Subcutaneous abdominal adipose tissue (tissue), 5 donors: ENCODE results near the gene CES2.
"Not testable (repeated sequence)": the region's sequence is repeated elsewhere in the genome, so short reads cannot be mapped to it uniquely, and the experiment has no call there.

ENCODE experiments used
- H3K27ac ChIP-seq: one replicate; pipeline ENCODE4 v1.7.0; 2013; ENCODE audit warnings: low read depth, mild to moderate bottlenecking, inconsistent platforms, low read length, moderate library complexity
- H3K27me3 ChIP-seq, 5 donors: one replicate each; pipeline ENCODE4 v1.7.0; 2013; ENCODE audit warnings: low read length in 5 of 5, inconsistent platforms in 1 of 5; ENCODE audit not compliant: control insufficient read depth in 5 of 5, insufficient read depth in 4 of 5
- H3K36me3 ChIP-seq, 5 donors: one replicate each; pipeline ENCODE4 v1.7.0; 2013; ENCODE audit warnings: low read length in 5 of 5; ENCODE audit not compliant: control insufficient read depth in 5 of 5, insufficient read depth in 5 of 5
- H3K4me1 ChIP-seq, 5 donors: one replicate each; pipeline ENCODE4 v1.7.0; 2013; ENCODE audit warnings: low read length in 5 of 5, mild to moderate bottlenecking in 3 of 5, moderate library complexity in 1 of 5; ENCODE audit not compliant: control insufficient read depth in 5 of 5, insufficient read depth in 5 of 5
- H3K4me3 ChIP-seq, 5 donors: one replicate each; pipeline ENCODE4 v1.7.0; 2013; ENCODE audit warnings: low read length in 5 of 5, low read depth in 1 of 5
- H3K9ac ChIP-seq, 5 donors: one replicate each; pipeline ENCODE4 v1.7.0; 2013; ENCODE audit warnings: low read length in 5 of 5, mild to moderate bottlenecking in 4 of 5, moderate library complexity in 3 of 5
- H3K9me3 ChIP-seq, 5 donors: one replicate each; pipeline ENCODE4 v1.7.0; 2013; ENCODE audit warnings: low read length in 5 of 5; ENCODE audit not compliant: control insufficient read depth in 5 of 5
- donor health status: healthy.
- donor health status: healthy.
- donor health status: healthy.
- donor health status: healthy.
- donor health status: healthy.

CES2 gene

GRCh38 chr16:66950971-66951790 is 15.9 kb downstream of the CES2 start:
- Histone ChIP-seq H3K4me1 (peaks cover 0 to 30% (median 23%) of the 10 kb centered on the region in 5 donors), H3K4me3 (no peak overlapping the region), H3K9ac (no peak overlapping the region), H3K9me3 (no peaks in the 10 kb centered on the region), H3K27me3 (peaks cover 0 to 14% (median 7%) of the 10 kb centered on the region in 5 donors), H3K27ac (no peak overlapping the region), H3K36me3 (no peaks in the 10 kb centered on the region)

- no peaks in the 10 kb centered on the region for H3K36me3 ChIP-seq
- H3K9me3 ChIP-seq, result no peaks in the 10 kb centered on the region
- H3K27me3 ChIP-seq, result peaks cover 0 to 14% (median 7%) of the 10 kb centered on the region in 5 donors
- H3K4me1 ChIP-seq, result peaks cover 0 to 27% (median 20%) of the 10 kb centered on the region in 5 donors
- no peak overlapping the region for H3K9ac ChIP-seq
- no peak overlapping the region for H3K27ac ChIP-seq
- no peak overlapping the region for H3K4me3 ChIP-seq
These were observed 17.3 kb downstream of the CES2 start for GRCh38 chr16:66952430-66953110.

GRCh38 chr16:66953462-66954096 is 18.3 kb downstream of the CES2 start:
- Histone ChIP-seq H3K4me1 (peaks cover 0 to 17% (median 10%) of the 10 kb centered on the region in 5 donors), H3K27ac (no peak overlapping the region), H3K4me3 (no peak overlapping the region), H3K36me3 (no peaks in the 10 kb centered on the region), H3K27me3 (peaks cover 0 to 13% (median 7%) of the 10 kb centered on the region in 5 donors), H3K9me3 (no peaks in the 10 kb centered on the region), H3K9ac (no peak overlapping the region)

GRCh38 chr16:66954097-66954659 is 18.9 kb downstream of the CES2 start:
- Histone ChIP-seq H3K4me1 (peaks cover 1 to 14% (median 7%) of the 10 kb centered on the region in 5 donors), H3K4me3 (no peak overlapping the region)

GRCh38 chr16:66955363-66956153 is 20.2 kb downstream of the CES2 start:
- H3K36me3 ChIP-seq, H3K27me3 ChIP-seq, H3K27ac ChIP-seq, H3K9me3 ChIP-seq, H3K4me3 ChIP-seq, H3K9ac ChIP-seq: not testable (repeated sequence)
- peaks cover 1 to 20% (median 15%) of the 10 kb centered on the region in 5 donors for H3K4me1 ChIP-seq

More at GRCh38 chr16:66954097-66954659, 18.9 kb downstream of the CES2 start:
- Histone ChIP-seq H3K9me3 (no peaks in the 10 kb centered on the region), H3K9ac (no peak overlapping the region), H3K36me3 (no peaks in the 10 kb centered on the region), H3K27me3 (peaks cover 0 to 11% (median 4%) of the 10 kb centered on the region in 5 donors), H3K27ac (no peak overlapping the region)

- H3K27ac ChIP-seq, H3K9ac ChIP-seq: not testable (repeated sequence)
These were observed 20.8 kb downstream of the CES2 start for GRCh38 chr16:66956154-66956457.

GRCh38 chr16:66958857-66959703 is 23.8 kb downstream of the CES2 start:
- Histone ChIP-seq H3K4me3 (no peak overlapping the region), H3K36me3 (no peaks in the 10 kb centered on the region), H3K27me3 (no peaks in the 10 kb centered on the region), H3K4me1 (peaks cover 5 to 46% (median 42%) of the 10 kb centered on the region in 5 donors), H3K27ac (no peak overlapping the region), H3K9me3 (no peaks in the 10 kb centered on the region), H3K9ac (peak overlapping the region in 1 of 5 donors; percentile 18)

More at GRCh38 chr16:66956154-66956457, 20.8 kb downstream of the CES2 start:
- not testable (repeated sequence) for H3K4me3 ChIP-seq, H3K9me3 ChIP-seq, H3K27me3 ChIP-seq, H3K36me3 ChIP-seq
- peaks cover 1 to 26% (median 20%) of the 10 kb centered on the region in 5 donors for H3K4me1 ChIP-seq

- no peak overlapping the region for H3K27ac ChIP-seq
- no peak overlapping the region for H3K9ac ChIP-seq
These were observed 24.4 kb downstream of the CES2 start for GRCh38 chr16:66959704-66960161.

GRCh38 chr16:66960270-66960669 is 25.0 kb downstream of the CES2 start:
- no peak overlapping the region for H3K27ac ChIP-seq
- no peaks in the 10 kb centered on the region for H3K36me3 ChIP-seq
- no peaks in the 10 kb centered on the region for H3K9me3 ChIP-seq
- H3K27me3 ChIP-seq, result no peaks in the 10 kb centered on the region
- H3K4me3 ChIP-seq, result no peak overlapping the region
- no peak overlapping the region for H3K9ac ChIP-seq
- H3K4me1 ChIP-seq, result peaks cover 5 to 53% (median 48%) of the 10 kb centered on the region in 5 donors

More at GRCh38 chr16:66959704-66960161, 24.4 kb downstream of the CES2 start:
- H3K36me3 ChIP-seq, result no peaks in the 10 kb centered on the region
- H3K27me3 ChIP-seq, result no peaks in the 10 kb centered on the region
- H3K4me1 ChIP-seq, result peaks cover 5 to 52% (median 48%) of the 10 kb centered on the region in 5 donors
- H3K9me3 ChIP-seq, result no peaks in the 10 kb centered on the region
- no peak overlapping the region for H3K4me3 ChIP-seq
